HG03097 (cell line): Measurements from ENCODE around the gene GOLGA8M.
"Not testable (repeated sequence)": the region's sequence is repeated elsewhere in the genome, so short reads cannot be mapped to it uniquely, and the experiment has no call there.

Experiments used
- ATAC-seq: cut with Tn5 transposase; IDR thresholded peaks from one replicate; pipeline ENCODE4 v1.9.1; 2021; ENCODE audit not compliant: unreplicated experiment, low FRiP score

Gene GOLGA8M, protein sequence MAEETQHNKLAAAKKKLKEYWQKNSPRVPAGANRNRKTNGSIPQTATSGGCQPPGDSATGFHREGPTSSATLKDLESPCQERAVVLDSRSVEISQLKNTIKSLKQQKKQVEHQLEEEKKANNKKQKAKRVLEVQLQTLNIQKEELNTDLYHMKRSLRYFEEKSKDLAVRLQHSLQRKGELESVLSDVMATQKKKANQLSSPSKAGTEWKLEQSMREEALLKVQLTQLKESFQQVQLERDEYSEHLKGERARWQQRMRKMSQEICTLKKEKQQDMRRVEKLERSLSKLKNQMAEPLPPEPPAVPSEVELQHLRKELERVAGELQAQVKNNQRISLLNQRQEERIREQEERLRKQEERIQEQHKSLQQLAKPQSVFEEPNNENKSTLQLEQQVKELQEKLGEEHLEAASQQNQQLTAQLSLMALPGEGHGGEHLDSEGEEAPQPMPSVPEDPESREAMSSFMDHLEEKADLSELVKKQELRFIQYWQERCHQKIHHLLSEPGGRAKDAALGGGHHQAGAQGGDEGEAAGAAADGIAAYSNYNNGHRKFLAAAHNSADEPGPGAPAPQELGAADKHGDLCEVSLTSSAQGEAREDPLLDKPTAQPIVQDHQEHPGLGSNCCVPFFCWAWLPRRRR

GRCh38 chr15:28712270-28712669, at the start of gene GOLGA8M:
Gene GOLGA8M, minus strand, starts transcription at chr15:28712421. Its CDS starts 98 bp downstream, at chr15:28712323.
- not testable (repeated sequence) for ATAC-seq

DNA sequence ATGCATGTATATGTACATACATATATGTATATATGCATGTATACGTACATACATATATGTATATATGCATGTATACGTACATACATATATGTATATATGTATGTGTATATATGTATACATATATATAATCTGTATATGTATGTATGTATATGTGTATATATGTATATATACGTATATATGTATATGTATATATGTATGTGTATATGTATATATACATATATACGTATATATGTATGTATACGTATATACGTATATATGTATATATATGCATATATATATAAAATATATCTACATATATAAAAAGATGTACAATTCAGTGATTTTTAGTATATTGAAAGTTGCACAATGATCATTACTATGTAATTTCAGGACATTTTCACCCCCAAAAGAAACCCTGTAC, 30.7 kb upstream of the GOLGA8M start:
- ATAC-seq, result not testable (repeated sequence)

DNA sequence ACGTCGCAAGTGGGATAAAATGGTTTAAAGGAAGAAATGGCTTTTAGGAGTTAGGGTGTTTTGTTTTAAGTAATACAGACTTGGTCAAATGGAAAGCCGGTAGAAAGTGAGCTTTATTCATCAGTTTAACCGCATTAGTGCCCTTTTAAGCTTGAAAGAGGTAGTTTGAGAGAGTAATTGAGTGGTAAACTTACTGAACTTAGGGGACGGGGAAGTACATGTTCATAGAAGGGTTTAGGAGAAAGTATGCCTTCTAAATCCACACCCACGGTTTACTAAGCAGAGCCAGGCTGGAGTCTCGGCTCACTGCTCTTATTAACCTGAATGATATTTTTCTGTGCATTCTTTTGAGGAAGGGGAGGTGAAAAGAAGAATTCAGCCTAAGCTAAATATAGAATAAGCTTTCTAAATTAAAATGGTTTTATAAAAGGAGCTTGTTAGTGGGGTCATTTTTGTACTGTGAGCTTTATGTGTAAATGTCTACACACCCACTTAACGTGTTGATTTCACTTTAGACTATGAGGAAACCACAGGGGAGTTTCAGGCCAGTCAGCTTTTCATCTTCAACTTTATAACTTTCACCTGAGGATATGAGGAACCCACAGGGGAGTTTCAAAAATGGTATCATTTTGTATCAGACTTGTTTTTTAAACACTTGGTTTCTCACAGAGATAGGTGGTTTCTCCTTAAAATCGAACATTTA, 26.5 kb upstream of the GOLGA8M start:
- not testable (repeated sequence) for ATAC-seq

GRCh38 chr15:28738200-28738561, 26.0 kb upstream of the GOLGA8M start:
- ATAC-seq, result not testable (repeated sequence)

GRCh38 chr15:28737521-28738199, 25.4 kb upstream of the GOLGA8M start:
- ATAC-seq, result not testable (repeated sequence)

DNA sequence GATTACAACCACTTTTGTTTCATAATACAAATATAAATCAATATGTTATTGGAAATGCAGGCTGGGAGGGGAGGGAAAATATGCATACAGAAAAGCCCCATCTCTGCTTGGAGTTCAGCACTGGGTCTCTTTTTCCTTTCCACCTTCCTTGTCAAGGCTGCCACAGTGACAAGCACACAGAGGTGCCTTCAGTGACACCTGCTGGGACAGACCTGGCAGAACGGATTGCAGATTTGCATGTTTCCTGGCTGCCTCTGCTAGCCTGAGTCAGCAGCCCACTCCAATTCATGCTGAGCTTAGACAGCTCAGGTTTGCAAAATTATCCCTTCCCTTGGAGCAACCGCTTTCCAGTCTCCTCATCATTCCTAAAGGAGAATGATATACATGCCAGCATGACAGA, 15.8 kb upstream of the GOLGA8M start:
- not testable (repeated sequence) for ATAC-seq

- not testable (repeated sequence) for ATAC-seq
Measured at GRCh38 chr15:28727026-28727425, 14.8 kb upstream of the GOLGA8M start.

DNA sequence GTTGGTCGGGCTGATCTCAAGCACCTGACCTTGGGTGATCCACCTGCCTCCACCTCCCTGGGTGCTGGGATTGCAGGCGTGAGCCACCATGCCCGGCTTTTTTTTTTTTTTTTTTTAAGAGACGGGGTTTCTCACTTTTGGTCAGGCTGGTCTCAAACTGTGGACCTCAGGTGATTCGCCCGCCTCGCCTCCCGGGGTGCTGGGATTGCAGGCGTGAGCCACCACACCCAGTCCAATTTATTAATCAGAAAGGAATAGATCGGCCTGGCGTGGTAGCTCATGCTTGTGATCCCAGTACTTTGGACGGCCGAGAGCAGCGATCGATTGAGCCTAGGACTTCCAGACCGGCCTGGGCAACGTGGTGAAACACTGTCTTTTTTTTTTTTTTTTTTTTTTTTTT, 13.9 kb upstream of the GOLGA8M start:
- no peak for ATAC-seq

DNA sequence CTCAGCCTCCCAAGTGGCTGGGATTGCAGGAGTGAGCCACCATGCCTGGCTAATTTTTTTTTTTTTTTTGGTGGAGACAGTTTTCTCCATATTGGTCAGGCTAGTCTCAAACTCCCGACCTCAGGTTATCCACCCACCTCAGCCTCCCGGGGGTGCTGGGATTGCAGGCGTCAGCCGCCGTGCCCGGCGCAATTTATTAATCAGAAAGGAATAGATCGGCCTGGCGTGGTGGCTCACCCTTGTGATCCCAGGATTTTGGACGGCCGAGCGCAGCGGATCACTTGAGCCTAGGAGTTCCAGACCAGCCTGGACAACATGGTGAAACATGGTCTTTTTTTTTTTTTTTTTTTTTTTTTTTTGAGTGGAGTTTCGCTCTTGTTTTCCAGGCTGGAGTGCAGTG, 13.3 kb upstream of the GOLGA8M start:
- no peak for ATAC-seq

GRCh38 chr15:28723986-28724385, 11.8 kb upstream of the GOLGA8M start:
- ATAC-seq, result not testable (repeated sequence)

GRCh38 chr15:28719626-28720025, 7.4 kb upstream of the GOLGA8M start:
- ATAC-seq, result not testable (repeated sequence)

GRCh38 chr15:28718576-28718975, 6.4 kb upstream of the GOLGA8M start:
- not testable (repeated sequence) for ATAC-seq

DNA sequence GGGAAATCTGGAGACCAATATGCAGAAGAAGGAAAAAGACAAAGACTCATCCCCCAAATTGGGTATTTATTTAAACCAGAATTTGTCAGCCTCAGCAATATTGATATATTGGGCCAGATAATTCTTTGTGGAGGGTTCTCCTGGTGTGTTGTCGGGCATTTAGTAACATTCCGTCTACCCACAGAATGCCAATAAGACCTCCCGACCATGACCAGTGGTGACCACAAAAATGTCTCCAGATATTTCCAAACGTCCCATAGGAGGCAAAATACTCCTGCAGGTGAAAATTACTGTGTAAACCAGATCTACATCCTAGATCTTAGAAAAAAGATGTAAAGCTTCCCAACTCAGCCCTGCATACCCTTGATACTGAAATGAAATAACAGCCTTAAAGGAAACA, 2.0 kb upstream of the GOLGA8M start:
- ATAC-seq, result not testable (repeated sequence)

DNA sequence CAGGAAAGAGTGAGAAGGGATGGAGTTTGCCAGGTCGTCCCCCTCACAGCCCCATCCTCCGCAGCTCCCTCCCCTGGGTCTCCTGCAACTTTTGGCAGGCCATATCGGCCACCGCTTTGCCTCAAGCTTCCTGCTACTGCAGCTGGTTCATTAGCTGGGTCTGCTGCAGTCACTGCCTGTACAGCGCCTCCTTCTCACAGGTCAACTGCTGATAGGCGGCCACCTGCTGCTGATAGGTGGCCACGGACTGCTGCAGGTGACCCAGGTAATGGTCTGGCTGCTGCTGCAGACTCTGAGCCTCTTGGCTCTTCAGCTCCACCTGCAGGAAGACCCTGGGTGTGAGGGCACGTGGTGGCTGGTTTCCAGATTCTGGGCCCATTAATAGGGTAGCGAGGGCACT, 8.3 kb downstream of the GOLGA8M start:
- not testable (repeated sequence) for ATAC-seq

DNA sequence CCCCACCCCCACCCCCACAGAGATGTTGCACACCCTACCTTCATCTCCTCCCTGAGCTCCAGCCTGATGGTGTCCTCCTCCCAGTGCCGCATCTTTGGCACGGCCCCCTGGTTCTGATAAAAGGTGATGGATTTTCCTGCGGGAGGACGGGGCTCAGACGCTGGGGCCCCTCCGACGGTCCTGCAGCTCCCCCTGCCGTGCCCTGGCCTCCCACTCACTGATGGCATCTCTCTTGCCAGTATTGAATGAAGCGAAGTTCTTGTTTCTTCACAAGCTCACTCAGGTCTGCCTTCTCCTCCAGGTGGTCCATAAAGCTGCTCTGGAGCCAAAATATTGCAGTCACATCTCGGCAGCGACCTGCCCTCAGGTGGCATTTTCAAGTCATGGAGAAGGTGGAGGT, 9.8 kb downstream of the GOLGA8M start:
- not testable (repeated sequence) for ATAC-seq

- ATAC-seq, result not testable (repeated sequence)
Measured at GRCh38 chr15:28694006-28694751, 18.0 kb downstream of the GOLGA8M start.

DNA sequence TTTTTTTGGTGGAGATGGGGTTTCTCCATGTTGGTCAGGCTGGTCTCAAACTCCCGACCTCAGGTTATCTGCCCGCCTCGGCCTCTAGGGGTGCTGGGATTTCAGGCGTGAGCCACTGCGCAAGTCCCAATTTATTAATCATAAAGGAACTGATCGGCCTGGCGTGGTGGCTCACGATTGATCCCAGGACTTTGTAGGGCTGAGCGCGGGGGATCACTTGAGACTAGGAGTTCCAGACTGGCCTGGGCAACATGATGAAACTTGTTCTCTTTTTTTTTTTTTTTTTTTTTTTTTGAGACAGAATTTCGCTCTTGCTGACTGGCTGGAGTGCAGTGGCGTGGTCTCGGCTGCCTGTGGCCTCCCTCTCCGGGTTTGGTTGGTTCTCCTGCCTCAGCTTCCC, 19.2 kb downstream of the GOLGA8M start:
- not testable (repeated sequence) for ATAC-seq

DNA sequence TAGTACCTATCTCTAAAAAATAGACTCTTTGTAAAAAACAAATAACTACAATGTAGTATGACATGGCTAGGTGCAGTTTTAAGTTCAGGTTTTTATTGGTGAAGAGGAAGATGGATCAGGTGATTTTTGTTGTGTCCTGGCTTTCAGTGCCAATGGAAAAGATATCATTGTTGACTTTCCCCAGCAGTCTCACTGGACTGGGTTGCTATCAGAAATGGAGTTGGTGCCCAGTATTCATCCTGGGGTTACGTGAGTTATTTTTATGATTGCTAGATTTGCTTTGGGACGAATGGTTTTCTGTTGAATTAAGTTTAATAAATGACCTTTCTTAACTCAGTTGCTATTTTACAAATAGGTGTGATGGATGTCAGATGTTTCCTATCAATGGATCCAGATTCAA, 38.7 kb downstream of the GOLGA8M start:
- ATAC-seq, result not testable (repeated sequence)

DNA sequence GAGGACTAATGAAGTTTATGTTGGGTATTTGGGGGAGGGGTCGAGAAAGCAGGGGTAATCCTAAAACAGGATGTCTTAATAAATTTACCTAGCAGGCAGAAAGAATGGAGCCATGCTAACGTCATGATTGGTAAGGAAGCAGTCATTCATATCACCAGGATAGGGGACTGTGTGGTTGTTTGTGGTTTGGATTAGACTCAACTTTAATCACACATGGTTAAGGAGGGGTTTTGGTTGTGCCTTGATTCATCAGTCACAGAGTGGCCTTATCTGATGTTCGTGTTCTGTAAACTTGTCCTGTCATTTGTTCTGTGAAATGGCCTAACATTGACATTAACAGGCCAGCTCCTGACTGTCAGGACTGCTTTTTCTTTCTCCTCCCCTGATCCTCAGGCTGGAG, 40.1 kb downstream of the GOLGA8M start:
- ATAC-seq, result not testable (repeated sequence)

DNA sequence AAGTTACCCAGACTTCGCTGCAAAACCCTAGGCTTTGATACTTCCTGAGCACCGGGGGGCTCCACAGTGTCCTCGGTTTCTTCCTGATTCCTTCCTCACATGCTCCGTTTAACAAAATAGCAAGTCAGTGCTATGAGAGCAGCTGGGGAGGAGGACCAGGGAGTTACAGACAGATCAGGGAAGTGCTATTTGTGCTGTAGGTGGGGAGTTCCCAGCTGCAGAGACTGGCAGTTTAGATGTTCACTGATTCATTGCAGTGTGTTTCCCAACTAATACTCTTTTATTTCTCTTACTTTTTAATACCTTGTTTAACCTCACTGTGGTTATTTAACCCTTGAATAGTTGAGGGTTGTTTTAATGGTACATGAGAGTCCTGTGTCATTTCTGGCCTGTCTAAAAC, 45.8 kb downstream of the GOLGA8M start:
- ATAC-seq, result not testable (repeated sequence)
